ENCODE data around the gene AHCY. TPM values are rescaled to one million over a fixed set of nuclear protein-coding genes. Genes with fewer than 3 reads are reported as not detected.
"Not testable (repeated sequence)": the region's sequence is repeated elsewhere in the genome, so short reads cannot be mapped to it uniquely, and the experiment has no call there.

The AHCY gene
- polyA plus RNA-seq, 4 donors = 88.3 to 187 (median 169) TPM

DNA sequence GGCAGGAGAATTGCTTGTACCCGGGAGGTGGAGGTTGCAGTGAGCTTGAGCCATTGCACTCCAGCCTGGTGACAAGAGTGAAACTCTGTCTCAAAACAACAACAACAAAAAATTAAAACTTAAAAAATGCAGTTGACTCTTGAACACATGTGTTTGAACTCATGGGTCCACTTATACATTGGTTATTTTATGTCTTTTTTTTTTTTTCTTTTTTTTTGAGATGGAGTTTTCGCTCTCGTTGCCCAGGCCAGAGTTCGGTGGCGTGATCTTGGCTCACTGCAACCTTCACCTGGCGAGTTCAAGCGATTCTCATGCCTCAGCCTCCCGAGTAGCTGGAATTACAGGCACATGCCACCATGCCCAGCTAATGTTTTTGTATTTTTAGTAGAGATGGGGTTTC, 39.7 kb downstream of the AHCY start:
- DNase-seq (ENCODE audit: low read depth in 4 of 4, low spot score in 3 of 4) = not testable (repeated sequence)

- DNase-seq (ENCODE audit: low read depth in 4 of 4, low spot score in 3 of 4) = no peak
Observed at GRCh38 chr20:34262488-34263288, 40.5 kb downstream of the AHCY start.

- DNase-seq (ENCODE audit: low read depth in 4 of 4, low spot score in 3 of 4) = no peak
Observed at GRCh38 chr20:34260208-34260942, 42.8 kb downstream of the AHCY start.

DNA sequence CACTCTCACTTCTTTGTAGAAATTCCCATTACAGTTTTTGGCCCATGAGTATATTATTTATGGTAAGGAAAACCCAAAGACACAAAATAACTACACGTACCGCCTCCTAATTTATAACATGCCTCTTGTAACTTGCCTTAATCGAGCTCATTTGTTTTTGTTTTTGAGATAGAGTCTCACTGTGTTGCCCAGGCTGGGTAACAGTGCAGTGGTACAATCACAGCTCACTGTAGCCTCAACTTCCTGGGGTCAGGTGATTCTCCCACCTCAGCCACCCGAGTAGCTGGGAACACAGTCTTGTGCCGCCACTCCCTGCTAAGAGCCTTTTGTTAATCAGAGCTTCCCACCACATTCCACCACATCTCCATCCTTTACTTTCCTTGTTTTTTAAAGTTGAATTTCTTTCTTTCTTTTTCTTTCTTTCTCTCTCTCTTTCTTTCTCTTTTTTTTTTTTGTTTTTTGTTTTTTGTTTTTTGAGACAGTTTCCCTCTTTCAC, 46.5 kb downstream of the AHCY start:
- DNase-seq (ENCODE audit: low read depth in 4 of 4, low spot score in 3 of 4) = no peak

DNA sequence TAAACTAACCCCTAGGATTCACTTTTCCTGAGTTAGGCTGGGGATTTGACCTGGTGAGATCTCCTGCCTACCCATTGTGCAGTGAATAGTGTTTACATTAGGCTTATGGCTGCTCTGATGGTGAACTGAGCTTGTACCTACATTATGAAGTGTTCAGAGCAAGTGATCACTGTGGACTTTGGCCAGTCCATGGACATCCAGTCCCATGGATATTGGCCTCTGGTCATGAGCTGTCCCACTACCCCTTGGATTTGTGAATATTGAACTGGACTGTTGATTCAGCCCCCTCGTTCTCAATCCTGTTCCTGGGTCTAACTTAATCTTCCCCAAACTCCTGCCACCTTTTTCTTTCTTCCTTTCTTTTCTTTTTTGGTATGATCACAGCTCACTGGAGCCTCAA, 48.2 kb downstream of the AHCY start:
- no peak for DNase-seq (ENCODE audit: low read depth in 4 of 4, low spot score in 3 of 4)

- not testable (repeated sequence) for DNase-seq (ENCODE audit: low read depth in 4 of 4, low spot score in 3 of 4)
Observed at GRCh38 chr20:34252431-34253086, 50.6 kb downstream of the AHCY start.

DNA sequence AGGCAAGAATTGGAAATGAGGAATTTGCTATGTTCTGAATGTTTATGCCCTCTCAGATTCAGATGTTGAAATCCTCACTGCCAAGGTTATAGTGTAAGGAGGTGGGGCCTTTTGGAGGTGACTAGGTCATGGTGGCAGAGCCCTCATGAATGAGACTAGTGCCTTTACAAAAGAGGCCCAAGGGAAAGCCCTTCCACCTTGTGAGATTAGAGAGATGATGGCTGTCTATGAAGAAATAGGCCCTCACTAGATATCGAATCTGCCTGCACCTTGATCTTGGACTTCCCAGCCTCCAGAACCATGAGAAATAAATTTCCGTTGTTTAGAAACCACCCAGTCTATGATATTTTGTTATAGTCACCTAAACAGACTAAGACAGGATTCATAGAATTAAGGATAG, 51.5 kb downstream of the AHCY start:
- DNase-seq (ENCODE audit: low read depth in 4 of 4, low spot score in 3 of 4) = no peak

GRCh38 chr20:34250005-34250404, 53.1 kb downstream of the AHCY start:
- no peak for DNase-seq (ENCODE audit: low read depth in 4 of 4, low spot score in 3 of 4)

DNA sequence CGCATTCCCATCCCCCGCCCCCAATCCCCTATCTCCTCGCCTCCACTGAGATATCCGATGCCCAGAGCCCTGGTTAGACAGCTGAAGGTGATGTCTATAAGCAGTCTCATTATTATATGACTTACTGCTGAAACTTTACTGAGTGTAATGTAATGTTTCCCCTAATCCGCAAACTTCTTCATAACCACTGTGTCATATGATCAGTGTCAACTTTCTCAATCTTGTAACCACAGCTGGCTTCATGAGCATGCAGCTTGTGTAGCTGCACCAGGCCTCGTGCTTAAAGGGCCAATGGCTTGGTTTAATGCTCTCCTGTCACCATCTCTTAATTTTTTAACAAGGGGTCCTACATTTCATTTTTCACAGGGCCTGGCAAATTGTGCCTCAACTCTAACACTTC, 53.9 kb downstream of the AHCY start:
- DNase-seq (ENCODE audit: low read depth in 4 of 4, low spot score in 3 of 4) = no peak

DNA sequence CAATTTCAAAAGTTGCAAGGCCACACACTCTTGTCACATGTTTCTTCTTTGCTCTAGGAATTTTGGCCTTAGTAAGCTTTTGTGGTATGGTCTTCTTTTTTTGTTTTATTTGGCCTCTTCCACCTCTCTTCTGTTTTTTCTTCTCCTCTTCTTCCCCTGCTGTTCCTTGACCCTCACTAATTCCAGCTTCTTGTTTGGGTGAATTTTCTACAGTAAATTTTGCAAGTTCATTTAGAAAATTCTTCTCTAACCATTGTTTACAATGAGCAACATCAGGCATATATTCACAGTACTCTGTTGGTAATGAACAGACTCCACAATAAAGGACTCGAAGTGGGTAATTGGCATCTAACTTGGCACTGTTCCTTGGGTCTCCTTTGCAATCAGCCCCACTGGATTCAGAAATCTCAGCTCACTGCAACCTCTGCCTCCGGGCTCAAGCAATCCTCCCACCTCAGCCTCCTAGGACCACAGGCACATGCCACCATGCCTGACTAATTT, 57.0 kb downstream of the AHCY start:
- DNase-seq (ENCODE audit: low read depth in 4 of 4, low spot score in 3 of 4) = no peak

DNA sequence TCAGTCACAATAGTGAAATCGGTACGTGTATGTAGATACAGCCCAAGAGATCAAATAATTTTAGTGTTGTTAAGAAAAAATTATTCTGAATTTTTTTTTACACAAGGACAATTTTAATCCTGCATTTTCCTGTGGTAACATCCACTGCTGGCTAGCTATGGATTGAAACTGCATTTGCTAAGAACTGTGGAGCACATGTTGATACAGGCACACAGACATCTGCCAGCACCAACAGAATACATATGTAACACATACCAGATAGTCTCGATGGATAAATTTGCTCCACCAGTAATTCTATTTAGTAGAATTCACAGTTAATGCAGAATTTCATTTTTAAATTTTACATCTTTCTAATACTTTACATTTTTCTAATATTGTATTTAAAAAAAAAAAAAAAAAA, 59.8 kb downstream of the AHCY start:
- DNase-seq (ENCODE audit: low read depth in 4 of 4, low spot score in 3 of 4) = no peak

DNA sequence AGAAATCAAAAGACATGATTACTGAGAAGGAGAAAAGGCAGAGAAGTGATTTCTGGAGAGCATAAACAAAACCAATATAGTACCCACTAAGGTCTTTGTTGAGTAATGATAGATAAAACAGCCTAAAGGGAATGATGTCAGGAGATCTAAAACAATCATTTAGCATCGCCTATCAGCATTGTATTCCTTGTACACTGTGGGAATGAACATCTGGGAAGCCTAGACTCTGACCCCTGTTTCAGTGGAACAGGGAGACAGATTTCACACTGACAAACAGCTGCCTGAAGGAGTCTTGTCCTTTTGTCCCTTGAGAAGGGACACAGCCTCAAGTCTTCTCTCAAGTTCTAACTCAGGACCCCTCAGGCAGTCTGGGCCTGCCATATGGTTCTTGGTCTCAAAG, 60.3 kb downstream of the AHCY start:
- DNase-seq (ENCODE audit: low read depth in 4 of 4, low spot score in 3 of 4) = no peak

DNA sequence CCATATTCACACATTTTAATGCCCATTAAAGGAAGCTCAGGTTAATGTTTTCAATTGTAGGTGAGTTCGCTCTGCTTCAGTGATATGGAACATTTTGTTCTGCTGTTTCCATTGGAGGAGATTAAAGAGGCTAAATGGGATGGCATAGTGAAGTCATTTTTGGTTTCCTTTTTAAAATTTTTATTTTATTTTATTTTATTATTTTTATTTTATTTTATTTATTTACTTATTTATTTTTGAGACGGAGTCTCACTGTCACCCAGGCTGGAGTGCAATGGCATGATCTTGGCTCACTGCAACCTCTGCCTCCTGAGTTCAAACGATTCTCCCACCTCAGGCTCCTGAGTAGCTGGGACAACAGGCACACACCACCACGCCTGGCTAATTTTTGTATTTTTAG, 61.1 kb downstream of the AHCY start:
- DNase-seq (ENCODE audit: low read depth in 4 of 4, low spot score in 3 of 4) = not testable (repeated sequence)

- no peak for DNase-seq (ENCODE audit: low read depth in 4 of 4, low spot score in 3 of 4)
Observed at GRCh38 chr20:34240693-34241615, 62.2 kb downstream of the AHCY start, which contains the start of gene ASIP. Gene ASIP (plus strand): TSS chr20:34241423. CDS start chr20:34260375, 18,952 bp downstream.

DNA sequence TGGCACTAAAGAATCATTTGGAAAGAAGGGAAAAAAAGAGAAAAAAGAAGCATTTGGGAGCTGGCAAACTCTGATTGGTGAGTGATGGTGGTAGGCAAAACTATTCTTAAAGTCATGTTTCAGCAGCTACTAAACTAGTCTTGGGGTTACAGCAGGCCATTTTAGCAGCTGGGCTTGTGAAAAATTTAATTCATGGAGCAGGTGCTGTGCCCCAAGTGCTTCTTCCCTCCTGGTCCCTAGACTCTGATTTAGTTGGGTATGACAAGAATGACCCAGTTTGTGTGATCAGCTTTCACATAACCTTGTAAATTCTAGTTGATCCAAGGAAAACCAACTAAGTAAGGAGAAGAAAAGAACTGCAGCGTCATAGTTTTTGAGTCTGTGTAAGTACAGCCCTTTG, 63.0 kb downstream of the AHCY start:
- no peak for DNase-seq (ENCODE audit: low read depth in 4 of 4, low spot score in 3 of 4)

GRCh38 chr20:34237942-34238341, 65.2 kb downstream of the AHCY start:
- DNase-seq (ENCODE audit: low read depth in 4 of 4, low spot score in 3 of 4) = no peak

DNA sequence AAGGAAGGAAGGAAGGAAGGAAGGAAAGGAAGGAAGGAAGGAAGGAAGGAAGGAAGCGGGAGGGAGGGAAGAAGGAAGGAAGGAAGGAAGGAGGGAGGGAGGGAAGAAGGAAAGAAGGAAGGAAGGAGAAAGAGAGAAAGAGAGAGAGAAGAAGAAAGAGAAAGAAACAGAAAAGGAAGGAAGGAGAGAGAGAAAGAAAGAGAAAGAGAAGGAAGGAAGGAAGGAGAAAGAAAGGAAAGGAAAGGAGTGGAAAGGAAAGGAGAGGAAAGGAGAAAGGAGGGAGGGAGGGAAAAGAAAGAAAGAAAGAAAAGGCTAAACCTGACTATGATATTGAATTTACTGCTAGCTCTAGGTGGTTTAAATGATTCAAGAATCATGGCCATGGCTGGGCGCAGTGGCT, 67.3 kb downstream of the AHCY start:
- DNase-seq (ENCODE audit: low read depth in 4 of 4, low spot score in 3 of 4) = no peak

DNA sequence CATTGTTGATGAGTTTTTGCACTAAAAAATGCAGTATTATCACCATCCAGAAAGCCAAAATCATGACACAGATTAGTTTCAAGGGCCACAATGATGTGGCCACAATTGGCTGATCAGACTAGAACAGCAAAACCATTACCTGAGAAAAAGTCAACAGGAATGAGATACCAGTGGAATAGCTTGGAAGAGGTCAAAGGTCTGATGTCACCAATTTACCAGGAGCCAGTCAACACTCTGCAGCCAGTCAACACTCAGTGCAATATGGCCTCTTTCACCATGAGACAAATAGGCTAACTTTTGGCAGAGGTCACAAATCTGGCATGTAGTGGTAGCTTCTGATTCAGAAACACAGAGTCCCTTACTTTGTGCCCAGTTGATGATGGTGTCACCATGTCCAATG, 69.5 kb downstream of the AHCY start:
- DNase-seq (ENCODE audit: low read depth in 4 of 4, low spot score in 3 of 4) = no peak

DNA sequence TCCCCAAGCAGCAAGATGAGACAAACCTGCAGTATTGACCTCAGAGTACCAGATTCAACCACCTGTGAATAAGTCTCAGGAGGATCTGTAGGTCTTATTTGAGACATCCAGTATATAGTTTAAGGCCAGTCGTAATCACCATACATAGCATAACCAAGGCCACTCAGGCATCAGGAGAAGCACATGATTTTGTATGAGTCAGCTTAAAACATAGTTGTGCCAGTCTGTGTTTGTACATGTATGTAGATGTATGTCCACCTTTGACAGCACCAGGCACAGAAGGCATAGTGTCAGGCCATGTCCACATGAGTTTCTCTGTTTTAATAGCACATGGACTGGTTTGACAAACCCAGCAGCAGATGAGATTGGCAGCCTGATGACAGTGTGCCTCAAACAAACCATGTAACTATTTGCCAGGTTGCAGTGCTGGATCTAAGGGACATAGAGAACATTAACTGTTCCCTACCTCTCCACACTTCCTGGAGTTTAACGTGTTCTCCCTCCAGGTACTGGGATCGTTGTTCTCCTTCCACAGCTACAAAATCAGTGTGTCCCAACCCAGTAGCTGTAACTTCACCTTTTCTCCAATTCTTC, 70.6 kb downstream of the AHCY start:
- DNase-seq (ENCODE audit: low read depth in 4 of 4, low spot score in 3 of 4) = no peak

GRCh38 chr20:34231634-34232033, 71.5 kb downstream of the AHCY start:
- DNase-seq (ENCODE audit: low read depth in 4 of 4, low spot score in 3 of 4) = no peak
